Measurements from ENCODE around the gene CSDE1.

Gene CSDE1

DNA sequence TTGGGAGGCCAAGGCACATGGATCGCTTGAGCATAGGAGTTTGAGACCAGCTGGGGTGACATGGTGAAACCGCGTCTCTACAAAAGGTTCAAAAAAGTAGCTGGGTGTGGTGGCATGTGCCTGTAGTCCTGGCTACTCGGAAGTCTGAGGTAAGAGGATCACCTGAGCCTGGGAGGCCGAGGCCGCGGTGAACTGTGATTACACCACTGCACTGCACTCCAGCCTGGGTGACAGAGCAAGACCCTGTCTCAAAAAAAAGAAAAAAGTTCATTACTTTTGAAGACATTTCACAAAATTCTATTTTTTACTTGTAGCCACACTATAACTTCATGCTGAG lies 85.9 kb downstream of the CSDE1 start:
- peaks cover 83% of the 10 kb centered on the region for H3K27me3 ChIP-seq (ENCODE audit: insufficient read depth, low read length)
- H3K9ac ChIP-seq (ENCODE audit: low read depth, low read length) = no peak overlapping the region
- no peak overlapping the region for H3K27ac ChIP-seq (ENCODE audit: low read depth, low read length)
- H3K36me3 ChIP-seq (ENCODE audit: insufficient read depth, low read length) = no peaks in the 10 kb centered on the region
- no peak overlapping the region for H3K4me3 ChIP-seq (ENCODE audit: low read length)
- H3K9me3 ChIP-seq (ENCODE audit: insufficient read depth, low read depth, low read length) = no peaks in the 10 kb centered on the region
- WGBS = 92% methylated on average over 7 of the region's 7 CpGs
- H3K4me1 ChIP-seq (ENCODE audit: insufficient read depth, low read length) = peaks cover 7% of the 10 kb centered on the region; the same call in 1 of the 2 replicates

DNA sequence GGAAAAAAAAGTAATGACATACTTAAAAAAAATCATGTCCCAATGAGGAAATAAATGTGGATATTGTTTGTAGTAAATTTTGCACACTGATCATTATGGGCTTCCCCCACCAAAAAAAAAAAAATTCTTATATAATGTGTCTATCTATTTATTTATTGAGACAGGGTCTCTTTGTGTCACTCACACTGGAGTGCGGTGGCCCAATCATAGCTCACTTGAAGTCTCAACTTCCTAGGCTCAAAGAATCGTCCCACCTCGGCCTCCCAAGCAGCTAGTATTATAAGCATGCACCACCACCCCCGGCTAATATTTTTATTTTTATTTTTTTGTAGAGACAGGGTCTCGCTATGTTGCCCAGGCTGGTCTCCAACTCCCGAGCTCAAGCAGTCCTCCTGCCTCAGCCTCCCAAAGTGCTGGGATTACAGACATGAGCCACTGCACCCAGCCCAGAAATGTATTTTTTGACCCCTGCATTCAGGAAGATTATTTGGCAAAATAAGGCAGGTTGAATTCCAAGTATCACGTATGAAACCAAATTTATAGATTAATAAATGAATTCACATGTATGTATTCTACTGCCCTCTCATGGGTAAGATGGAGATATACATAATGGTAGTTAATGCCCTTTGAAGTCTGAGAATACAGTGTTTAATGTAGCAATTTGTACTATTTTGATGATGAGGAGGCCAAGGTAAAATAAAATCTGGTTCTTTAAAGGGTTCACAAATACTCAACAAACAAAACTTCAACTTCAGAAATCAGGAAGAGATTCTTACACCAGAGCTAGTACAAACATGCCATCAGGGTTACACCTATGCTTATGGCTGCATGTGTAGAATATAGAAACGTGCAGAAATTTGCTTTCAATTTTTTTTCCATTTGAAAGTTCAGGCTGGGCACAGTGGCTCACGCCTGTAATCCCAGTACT lies 86.5 kb downstream of the CSDE1 start:
- no peaks in the 10 kb centered on the region for H3K36me3 ChIP-seq (ENCODE audit: insufficient read depth, low read length)
- H3K9me3 ChIP-seq (ENCODE audit: insufficient read depth, low read depth, low read length) = no peaks in the 10 kb centered on the region
- peak overlapping the region; percentile 98; the same call in 1 of the 2 replicates for H3K4me3 ChIP-seq (ENCODE audit: low read length)
- peaks cover 77% of the 10 kb centered on the region for H3K27me3 ChIP-seq (ENCODE audit: insufficient read depth, low read length)
- H3K4me1 ChIP-seq (ENCODE audit: insufficient read depth, low read length) = peaks cover 7% of the 10 kb centered on the region; the same call in 1 of the 2 replicates
- 89% methylated on average over 8 of the region's 9 CpGs for WGBS
- H3K9ac ChIP-seq (ENCODE audit: low read depth, low read length) = no peak overlapping the region
- H3K27ac ChIP-seq (ENCODE audit: low read depth, low read length) = no peak overlapping the region

DNA sequence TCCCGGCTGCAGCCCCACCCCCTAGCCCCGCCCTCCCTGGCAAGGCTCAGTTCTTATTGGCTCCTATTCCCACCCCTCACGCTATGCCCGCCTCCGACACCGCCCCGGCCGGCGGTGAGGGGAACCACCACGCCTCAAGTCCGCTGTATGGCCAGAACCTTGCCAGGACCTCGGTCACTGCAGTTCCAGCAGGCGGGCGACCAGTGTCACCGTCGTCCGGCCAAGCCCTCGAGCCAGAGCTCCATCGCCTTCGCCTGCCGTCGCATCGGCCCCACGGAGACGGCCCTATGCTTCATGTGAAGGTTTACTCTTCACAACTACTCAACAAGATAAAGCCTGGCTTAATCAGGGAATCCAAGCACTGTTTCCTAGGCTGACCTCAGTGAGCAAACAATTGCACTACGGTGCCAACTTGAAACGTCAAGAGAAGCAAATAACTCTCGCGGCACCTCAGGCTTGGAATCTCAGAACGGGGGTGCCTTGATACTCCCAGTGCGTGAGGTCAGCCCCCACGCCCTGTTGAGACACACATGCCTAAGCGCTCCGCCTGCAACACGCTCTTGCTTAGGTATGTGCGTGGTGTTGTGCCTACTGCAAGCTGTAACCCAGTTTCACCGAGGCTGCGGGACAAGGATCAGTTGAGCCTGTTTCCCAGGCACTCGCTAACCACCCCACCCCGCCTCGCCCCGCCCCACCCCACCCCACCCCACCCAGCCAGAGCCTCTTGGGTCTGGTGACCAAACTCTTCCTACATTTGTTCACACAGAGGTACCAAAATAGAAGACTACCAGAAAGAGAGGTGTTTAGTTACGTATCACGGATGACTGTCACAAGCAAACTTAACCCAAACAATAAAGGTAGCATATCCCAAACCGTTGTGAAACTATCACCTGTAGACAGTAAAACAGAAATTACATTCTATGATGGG lies 87.4 kb downstream of the CSDE1 start:
- 5% methylated on average over 38 of the region's 45 CpGs for WGBS
- Histone ChIP-seq H3K9me3 (ENCODE audit: insufficient read depth, low read depth, low read length) (no peaks in the 10 kb centered on the region), H3K27ac (ENCODE audit: low read depth, low read length) (peak overlapping the region; percentile 56; the same call in 1 of the 2 replicates)

DNA sequence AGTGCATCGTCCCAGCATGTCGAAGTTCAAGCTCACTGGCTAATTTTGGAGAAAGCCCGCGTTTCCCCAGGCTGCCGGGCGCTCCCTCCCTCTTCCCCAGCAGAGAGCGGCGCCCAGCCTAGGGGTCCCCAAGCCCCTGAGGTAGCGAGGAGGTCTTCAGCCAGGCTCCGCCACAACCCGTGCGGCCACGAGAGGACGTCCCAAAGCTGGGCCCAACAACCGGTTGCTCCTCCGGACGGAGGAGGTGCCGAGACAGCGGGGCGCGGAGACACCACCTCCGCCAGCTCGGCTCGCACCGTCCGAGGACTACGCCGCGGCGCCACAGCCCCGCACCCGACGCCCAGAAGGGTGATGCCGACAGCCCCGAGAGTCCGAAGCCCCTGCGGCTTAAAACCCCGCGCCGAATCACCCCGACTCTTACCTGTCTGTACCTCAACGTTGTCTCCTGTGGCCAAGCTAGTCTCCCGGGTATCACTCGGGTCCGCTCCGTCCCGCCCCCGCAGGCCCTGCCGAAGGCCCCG lies 88.2 kb downstream of the CSDE1 start, which contains the start of gene DENND2C:
TSS of gene DENND2C (minus strand) at position 488 of the 521 bp plus-strand sequence. CDS start 44,065 bp downstream, outside the sequence.
- Histone ChIP-seq H3K36me3 (ENCODE audit: insufficient read depth, low read length) (no peaks in the 10 kb centered on the region), H3K9ac (ENCODE audit: low read depth, low read length) (peak within 1 kb of the TSS; percentile 68), H3K9me3 (ENCODE audit: insufficient read depth, low read depth, low read length) (no peaks in the 10 kb centered on the region), H3K4me3 (ENCODE audit: low read length) (peak within 1 kb of the TSS; percentile 98), H3K27me3 (ENCODE audit: insufficient read depth, low read length) (peaks cover 65% of the 10 kb centered on the region), H3K4me1 (ENCODE audit: insufficient read depth, low read length) (peaks cover 7% of the 10 kb centered on the region; the same call in 1 of the 2 replicates), H3K27ac (ENCODE audit: low read depth, low read length) (peak within 1 kb of the TSS; percentile 57; the same call in 1 of the 2 replicates)
- WGBS = under 1% methylated on average over 50 of the region's 50 CpGs

More for the DNA sequence above, 87.4 kb downstream of the CSDE1 start:
- H3K36me3 ChIP-seq (ENCODE audit: insufficient read depth, low read length) = no peaks in the 10 kb centered on the region
- H3K9ac ChIP-seq (ENCODE audit: low read depth, low read length) = peak overlapping the region; percentile 67
- peaks cover 68% of the 10 kb centered on the region for H3K27me3 ChIP-seq (ENCODE audit: insufficient read depth, low read length)
- H3K4me1 ChIP-seq (ENCODE audit: insufficient read depth, low read length) = peaks cover 7% of the 10 kb centered on the region; the same call in 1 of the 2 replicates
- peak overlapping the region; percentile 98 for H3K4me3 ChIP-seq (ENCODE audit: low read length)

DNA sequence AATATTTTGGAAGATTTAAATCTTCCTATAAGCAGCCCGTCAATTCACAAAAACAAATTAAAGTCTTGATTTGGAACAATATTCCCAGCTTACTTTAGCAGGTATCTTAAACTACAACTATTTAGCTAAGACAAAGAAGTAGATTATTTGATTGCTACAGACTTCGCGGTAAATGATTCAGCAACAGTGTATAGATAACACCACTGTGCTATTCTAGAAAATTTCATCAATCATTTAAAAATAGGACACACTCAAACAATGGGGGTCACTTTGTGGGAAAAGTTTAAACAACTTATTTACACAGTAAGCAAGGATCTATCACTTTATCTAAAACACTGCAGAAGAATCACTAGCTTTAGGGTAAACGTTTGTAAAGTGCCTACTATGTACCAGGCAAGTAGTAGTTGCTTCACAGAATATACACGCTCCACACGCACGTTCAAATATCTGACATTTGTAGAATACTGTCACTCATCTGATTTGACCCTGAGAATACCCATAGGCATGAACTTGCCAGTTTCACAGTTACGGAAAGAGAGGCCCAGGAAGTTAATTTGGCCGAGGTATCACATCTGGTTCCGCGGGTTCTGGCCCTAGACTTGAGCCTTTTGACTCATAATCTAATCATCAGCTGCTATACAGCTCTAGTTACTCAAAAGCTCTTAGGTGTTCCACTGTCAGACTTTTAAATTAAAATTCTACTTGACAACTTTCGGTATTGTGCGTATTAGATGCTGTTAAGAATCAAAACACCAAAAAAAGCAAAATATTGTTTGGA lies 88.8 kb downstream of the CSDE1 start:
- Histone ChIP-seq H3K27ac (ENCODE audit: low read depth, low read length) (no peak overlapping the region), H3K27me3 (ENCODE audit: insufficient read depth, low read length) (peaks cover 60% of the 10 kb centered on the region), H3K4me1 (ENCODE audit: insufficient read depth, low read length) (peaks cover 7% of the 10 kb centered on the region; the same call in 1 of the 2 replicates), H3K9me3 (ENCODE audit: insufficient read depth, low read depth, low read length) (no peaks in the 10 kb centered on the region), H3K4me3 (ENCODE audit: low read length) (peak overlapping the region; percentile 98), H3K9ac (ENCODE audit: low read depth, low read length) (peak overlapping the region; percentile 68), H3K36me3 (ENCODE audit: insufficient read depth, low read length) (no peaks in the 10 kb centered on the region)
- 48% methylated on average over 12 of the region's 13 CpGs for WGBS

DNA sequence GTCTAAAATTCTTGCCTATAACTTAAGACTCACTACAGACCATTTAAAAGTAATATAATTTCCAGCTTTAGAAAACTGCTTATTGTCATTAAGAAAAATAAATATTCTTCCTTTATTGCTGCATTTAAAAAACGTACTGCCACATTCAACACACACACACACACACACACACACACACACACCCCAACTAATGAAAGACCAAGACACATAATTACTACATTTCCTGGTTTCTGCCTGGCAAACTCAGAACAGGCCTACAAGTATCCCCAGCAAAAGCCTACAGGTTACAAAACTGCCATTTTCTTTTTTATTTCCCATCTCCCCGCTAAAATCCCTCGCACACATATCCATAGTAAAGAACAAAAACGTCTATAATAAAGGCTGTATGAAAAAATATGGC lies 89.4 kb downstream of the CSDE1 start:
- Histone ChIP-seq H3K9me3 (ENCODE audit: insufficient read depth, low read depth, low read length) (no peaks in the 10 kb centered on the region), H3K36me3 (ENCODE audit: insufficient read depth, low read length) (no peaks in the 10 kb centered on the region), H3K27me3 (ENCODE audit: insufficient read depth, low read length) (peaks cover 54% of the 10 kb centered on the region), H3K9ac (ENCODE audit: low read depth, low read length) (no peak overlapping the region), H3K27ac (ENCODE audit: low read depth, low read length) (no peak overlapping the region), H3K4me1 (ENCODE audit: insufficient read depth, low read length) (peaks cover 7% of the 10 kb centered on the region; the same call in 1 of the 2 replicates), H3K4me3 (ENCODE audit: low read length) (no peak overlapping the region)
- WGBS = 83% methylated on average over 2 of the region's 4 CpGs

DNA sequence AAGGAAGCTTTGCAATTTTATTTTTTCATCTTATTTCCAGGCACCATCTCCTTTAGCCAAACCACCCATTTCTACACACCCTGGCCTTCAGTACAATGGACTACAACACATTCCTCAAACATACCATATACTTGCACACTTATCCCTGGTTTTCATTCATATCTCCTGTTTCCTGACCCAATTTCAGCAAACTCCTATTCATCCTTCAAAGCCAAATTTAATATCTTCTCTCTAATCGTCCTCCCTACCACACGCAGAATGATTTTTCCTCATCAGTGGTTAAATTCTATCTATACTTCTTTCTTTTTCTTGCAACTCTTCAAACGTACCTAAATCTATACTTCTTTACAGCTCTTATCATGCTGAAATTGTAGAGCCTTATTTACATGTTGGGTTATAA lies 90.8 kb downstream of the CSDE1 start:
- H3K36me3 ChIP-seq (ENCODE audit: insufficient read depth, low read length) = no peaks in the 10 kb centered on the region
- H3K27me3 ChIP-seq (ENCODE audit: insufficient read depth, low read length) = peaks cover 44% of the 10 kb centered on the region
- peaks cover 7% of the 10 kb centered on the region; the same call in 1 of the 2 replicates for H3K4me1 ChIP-seq (ENCODE audit: insufficient read depth, low read length)
- H3K27ac ChIP-seq (ENCODE audit: low read depth, low read length) = no peak overlapping the region
- H3K4me3 ChIP-seq (ENCODE audit: low read length) = no peak overlapping the region
- H3K9ac ChIP-seq (ENCODE audit: low read depth, low read length) = no peak overlapping the region
- H3K9me3 ChIP-seq (ENCODE audit: insufficient read depth, low read depth, low read length) = no peaks in the 10 kb centered on the region
- WGBS = 93% methylated on average over 3 of the region's 3 CpGs
